Ovary (tissue), 3 donors: ENCODE measurements around the gene SLC22A23.

Source experiments
- EP300 ChIP-seq: sonication (generic); formaldehyde crosslinking; IDR thresholded peaks from one replicate; pipeline ENCODE4 v1.6.1; 2017; ENCODE audit warnings: antibody characterized with exemption
- TF ChIP-seq, protein P1 (sequence below), 3 donors: fragments of 450-650 bp in 2 of 3; fragments of 200-600 bp in 1 of 3; IDR thresholded peaks; one replicate each; pipeline versions ENCODE4 v1.5.1 to v1.8.0; 2016 to 2022; ENCODE audit warnings: antibody characterized with exemption in 3 of 3, mild to moderate bottlenecking in 1 of 3
- donor health status: DM: no; HTN: no; CAD: no.

GRCh38 chr6:3273707-3274521 is 182.9 kb downstream of the SLC22A23 start:
- TF ChIP-seq, protein P1, sequence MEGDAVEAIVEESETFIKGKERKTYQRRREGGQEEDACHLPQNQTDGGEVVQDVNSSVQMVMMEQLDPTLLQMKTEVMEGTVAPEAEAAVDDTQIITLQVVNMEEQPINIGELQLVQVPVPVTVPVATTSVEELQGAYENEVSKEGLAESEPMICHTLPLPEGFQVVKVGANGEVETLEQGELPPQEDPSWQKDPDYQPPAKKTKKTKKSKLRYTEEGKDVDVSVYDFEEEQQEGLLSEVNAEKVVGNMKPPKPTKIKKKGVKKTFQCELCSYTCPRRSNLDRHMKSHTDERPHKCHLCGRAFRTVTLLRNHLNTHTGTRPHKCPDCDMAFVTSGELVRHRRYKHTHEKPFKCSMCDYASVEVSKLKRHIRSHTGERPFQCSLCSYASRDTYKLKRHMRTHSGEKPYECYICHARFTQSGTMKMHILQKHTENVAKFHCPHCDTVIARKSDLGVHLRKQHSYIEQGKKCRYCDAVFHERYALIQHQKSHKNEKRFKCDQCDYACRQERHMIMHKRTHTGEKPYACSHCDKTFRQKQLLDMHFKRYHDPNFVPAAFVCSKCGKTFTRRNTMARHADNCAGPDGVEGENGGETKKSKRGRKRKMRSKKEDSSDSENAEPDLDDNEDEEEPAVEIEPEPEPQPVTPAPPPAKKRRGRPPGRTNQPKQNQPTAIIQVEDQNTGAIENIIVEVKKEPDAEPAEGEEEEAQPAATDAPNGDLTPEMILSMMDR (IDR thresholded peaks at IDR 0.05) = no peak
- no peak for TF ChIP-seq EP300
